ENCODE measurements around the gene KRT83.
"Not testable (repeated sequence)": the region's sequence is repeated elsewhere in the genome, so short reads cannot be mapped to it uniquely, and the experiment has no call there.

The KRT83 gene

GRCh38 chr12:52306731-52307130 is 14.5 kb downstream of the KRT83 start:
- no peak for DNase-seq

GRCh38 chr12:52305921-52306705 is 15.1 kb downstream of the KRT83 start:
- DNase-seq = no peak

- DNase-seq = not testable (repeated sequence)
These were observed 16.2 kb downstream of the KRT83 start for GRCh38 chr12:52304941-52305411.

- DNase-seq = not testable (repeated sequence)
These were observed 18.8 kb downstream of the KRT83 start for GRCh38 chr12:52302242-52302914.

- DNase-seq = not testable (repeated sequence)
These were observed 19.5 kb downstream of the KRT83 start for GRCh38 chr12:52301721-52302120.

GRCh38 chr12:52300796-52301691 is 20.2 kb downstream of the KRT83 start:
- no peak for DNase-seq

GRCh38 chr12:52298677-52299190 is 22.5 kb downstream of the KRT83 start:
- no peak for DNase-seq

- DNase-seq = no peak
These were observed 24.5 kb downstream of the KRT83 start for GRCh38 chr12:52296572-52297215.

- DNase-seq = no peak
These were observed 25.5 kb downstream of the KRT83 start for GRCh38 chr12:52295663-52296062.

- no peak for DNase-seq
These were observed 26.4 kb downstream of the KRT83 start for GRCh38 chr12:52294803-52295202.

GRCh38 chr12:52293926-52294325 is 27.3 kb downstream of the KRT83 start:
- no peak for DNase-seq

GRCh38 chr12:52291267-52291935 is 29.8 kb downstream of the KRT83 start, which contains the start of gene KRT81:
Gene KRT81, minus strand, starts transcription at chr12:52291534. Its CDS starts 69 bp downstream, at chr12:52291465.
- DNase-seq = no peak

- DNase-seq = not testable (repeated sequence)
These were observed 30.6 kb downstream of the KRT83 start for GRCh38 chr12:52290483-52291134.

- DNase-seq = not testable (repeated sequence)
These were observed 33.1 kb downstream of the KRT83 start for GRCh38 chr12:52287816-52288805.

- not testable (repeated sequence) for DNase-seq
These were observed 34.1 kb downstream of the KRT83 start for GRCh38 chr12:52286857-52287785.

GRCh38 chr12:52285851-52286530 is 35.2 kb downstream of the KRT83 start:
- no peak for DNase-seq

- DNase-seq = no peak
These were observed 35.9 kb downstream of the KRT83 start for GRCh38 chr12:52285172-52285745.

All from amniotic stem cell (primary cell).